ENCODE measurements around the gene ZCWPW1.
A peak's percentile ranks its signal among the peaks of the same experiment; 100 is the strongest.
"Not testable (repeated sequence)": the region's sequence is repeated elsewhere in the genome, so short reads cannot be mapped to it uniquely, and the experiment has no call there.

ZCWPW1 gene

DNA sequence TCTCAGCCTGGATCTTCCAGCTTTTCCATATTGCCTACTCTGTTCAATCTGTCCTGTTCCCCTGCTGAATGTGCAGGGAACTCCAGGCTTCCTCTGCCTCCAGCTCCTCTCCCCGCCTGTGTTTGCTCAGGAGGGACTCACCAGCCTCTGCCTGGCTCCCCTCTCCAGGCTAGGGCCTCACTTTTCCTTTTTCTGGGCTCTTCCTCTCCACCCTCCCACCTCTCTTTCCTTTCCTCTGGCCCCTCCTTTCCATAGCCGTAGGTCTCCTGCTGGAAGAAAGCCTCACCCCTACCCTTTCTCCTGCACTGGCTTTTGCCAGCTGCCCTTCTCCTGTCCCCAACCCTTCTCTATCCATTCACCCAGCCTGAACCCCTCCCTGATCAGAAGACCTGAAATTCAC, 30.3 kb downstream of the ZCWPW1 start:
- no peak for DNase-seq

DNA sequence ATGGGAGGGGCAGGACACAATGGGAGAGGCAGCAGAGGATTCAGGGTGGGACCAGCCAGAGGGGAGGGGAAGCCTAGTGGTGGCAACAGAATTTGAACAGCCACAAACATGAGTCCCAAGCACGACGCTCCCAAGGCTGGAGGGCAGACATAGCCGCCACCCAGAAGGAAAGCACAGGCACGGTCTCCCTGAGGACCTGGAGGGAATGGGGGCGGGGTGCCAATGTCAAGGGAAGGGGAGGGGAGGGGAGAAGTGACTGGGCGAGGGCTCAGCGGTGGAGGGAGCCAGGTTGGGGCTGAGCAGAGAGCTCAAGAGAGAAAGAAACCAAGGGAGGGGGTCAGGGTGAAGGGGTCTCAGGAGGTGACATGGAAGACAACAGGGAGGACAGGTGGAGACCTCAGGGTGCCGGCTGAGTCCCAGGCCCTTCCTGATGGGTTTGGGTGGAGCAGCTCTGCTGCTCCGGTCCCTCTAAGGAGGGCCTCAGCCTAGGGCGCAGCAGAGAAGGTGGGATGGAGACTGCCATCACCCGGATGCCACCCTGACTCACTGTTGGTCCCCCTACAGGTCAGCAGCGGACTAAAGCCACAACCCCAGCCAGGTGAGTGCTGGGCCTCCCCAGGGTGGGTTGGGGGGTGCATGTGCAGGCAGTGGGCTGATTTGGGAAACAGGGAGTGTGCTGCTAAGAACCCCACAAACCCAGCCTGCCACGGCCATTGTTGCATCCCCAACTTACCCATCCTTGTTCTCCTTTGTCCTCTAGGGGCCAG, 31.0 kb downstream of the ZCWPW1 start:
- DNase-seq = no peak

DNA sequence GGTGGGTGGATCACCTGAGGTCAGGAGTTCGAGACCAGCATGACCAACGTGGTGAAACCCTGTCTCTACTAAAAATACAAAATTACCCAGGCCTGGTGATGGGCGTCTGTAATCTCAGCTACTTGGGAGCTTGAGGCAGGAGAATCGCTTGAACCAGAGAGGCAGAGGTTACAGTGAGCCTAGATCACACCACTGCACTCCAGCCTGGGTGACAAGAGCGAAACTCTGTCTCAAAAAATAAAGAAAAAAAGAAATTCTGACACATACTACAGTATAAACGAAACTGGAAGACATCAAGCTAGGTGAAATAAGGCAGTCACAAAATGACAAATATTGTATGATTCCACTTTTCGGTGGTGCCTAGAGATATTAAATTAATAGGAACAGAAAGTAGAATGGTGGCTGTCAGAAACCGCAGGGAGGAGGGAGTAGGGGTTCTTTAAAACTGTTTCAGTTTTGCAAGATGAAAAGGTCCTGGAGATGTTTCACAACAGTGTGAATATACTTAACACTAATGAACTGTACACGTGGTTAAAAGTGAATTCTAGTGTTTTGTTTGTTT, 32.0 kb downstream of the ZCWPW1 start:
- peak; percentile 22 to 29 for DNase-seq

DNA sequence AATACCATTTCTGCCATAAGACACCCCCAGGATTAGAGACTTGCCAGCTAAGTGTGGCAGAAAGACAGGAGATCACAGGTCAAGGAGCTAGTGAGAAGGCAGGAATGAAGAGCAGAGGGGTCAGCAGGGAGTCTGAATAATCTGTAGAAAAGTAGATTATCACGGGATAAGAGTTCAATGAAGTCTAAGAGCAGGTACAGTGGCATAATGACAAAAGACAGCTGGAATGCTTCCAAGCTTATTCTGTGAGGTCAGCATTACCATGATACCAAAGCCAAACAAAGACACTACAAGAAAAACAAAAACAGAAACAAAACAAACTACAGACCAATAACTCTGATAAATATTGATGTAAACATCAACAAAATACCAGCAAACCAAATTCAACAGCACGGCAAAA, 34.4 kb downstream of the ZCWPW1 start:
- DNase-seq = no peak

DNA sequence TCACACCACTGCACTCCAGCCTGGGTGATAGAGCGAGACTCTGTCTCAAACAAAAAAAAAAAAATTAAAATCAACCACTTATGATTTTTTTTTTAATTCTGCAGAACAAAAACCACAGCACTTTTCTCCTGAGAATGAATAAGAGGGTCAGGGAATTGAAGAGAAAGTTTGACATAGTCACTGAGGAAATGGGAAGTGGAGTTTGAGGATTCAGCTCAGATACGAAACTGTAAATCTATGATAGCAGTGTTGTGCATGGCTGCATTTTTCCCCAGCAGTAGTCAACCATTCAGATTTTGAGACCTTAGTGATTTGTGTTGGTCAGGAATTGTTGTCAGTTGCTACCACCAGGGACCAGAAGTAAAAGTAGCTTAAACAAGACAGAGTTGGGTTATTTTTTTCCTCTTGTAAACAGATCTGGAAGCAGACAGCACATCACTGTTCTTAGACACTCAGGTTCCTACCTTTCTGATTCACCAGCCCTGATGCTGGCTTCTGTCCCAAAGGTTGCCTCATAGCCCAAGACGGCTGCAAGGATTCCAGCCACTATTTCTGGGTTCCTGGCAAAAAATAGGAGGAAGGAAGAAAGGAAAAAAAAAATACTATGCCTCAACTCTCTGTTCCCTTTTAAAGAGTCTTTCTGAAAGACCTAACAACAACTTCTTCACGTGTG, 35.1 kb downstream of the ZCWPW1 start:
- no peak for DNase-seq

DNA sequence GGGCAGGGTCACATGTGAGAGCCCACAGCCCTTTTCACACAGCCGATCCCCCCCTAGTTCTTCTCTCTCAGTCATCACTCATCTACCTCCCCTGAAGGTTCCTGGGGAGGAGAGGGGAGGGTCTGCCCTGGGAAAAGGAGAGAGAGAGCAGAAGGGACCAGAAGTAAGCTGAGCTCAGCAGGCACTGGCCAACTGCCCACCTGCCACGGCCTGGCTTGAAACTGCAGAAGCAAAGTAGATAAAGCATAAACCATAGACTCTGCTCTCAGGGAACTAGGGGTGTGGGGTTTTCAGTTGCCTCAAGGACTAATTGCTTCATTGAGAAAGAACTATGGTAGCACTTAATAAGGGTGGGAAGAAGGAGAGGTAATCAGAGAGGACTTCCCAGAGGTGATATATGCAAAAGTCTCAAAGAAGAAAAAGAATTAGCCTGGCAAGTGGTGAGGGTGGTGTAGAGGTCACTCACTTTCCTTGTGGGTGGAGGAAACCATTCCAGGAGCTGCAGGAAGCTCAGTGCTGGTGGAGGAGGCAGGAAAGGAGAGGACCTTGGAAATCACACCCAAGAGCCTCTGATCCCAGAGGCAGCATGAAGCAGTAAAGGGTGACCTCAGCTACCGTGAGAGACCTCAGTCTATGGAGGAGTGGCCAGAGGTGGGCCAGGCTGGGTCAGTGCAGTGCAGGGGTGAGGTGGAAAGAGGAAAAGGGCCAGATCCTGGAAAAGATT, 38.1 kb downstream of the ZCWPW1 start:
- no peak for DNase-seq

DNA sequence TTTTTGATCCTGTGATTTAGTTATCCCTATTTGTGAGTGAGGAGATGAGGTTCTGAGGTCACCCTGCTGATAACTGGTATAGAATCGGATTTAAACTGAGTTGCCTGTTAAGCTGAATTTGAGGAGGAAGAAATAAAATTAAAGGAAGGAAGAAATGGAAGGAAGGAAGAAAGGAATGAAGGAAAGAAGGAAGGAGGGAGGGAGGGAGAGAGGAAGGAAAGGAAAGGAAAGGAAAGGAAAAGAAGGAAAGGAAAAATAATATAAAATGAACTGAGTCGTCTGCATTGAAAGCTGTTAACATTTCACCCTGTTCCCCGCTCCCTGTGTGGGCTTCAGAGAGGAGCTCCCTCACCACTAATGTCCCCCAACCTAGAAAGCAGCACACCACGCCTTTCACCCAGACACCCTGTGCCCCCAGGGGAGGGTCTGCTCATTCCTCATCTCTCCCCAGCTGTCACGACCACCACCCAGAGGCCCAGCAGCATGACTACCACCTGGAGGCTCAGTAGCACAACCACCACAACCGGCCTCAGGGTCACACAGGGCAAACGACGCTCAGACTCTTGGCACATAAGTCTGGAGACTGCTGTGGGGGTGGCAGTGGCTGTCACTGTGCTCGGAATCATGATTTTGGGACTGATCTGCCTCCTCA, 38.9 kb downstream of the ZCWPW1 start:
- DNase-seq = no peak

DNA sequence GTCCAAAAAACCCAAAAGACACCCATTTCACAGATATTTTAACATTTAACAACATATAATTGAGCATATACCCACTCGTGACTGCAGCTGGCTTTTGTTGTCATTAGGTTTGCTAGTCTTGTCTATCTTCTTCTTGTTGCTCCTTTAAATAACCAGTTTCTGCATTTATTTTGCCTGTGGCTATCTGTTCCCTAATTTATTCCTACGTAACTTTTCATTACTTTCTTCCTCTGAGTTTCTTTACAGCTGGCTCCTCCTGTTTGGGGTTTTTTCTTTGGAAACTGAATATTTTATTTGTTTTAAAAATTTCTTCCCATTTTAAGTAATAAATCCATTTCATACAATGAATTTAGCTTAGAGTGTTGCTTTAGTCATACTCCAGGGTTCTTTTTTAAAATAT, 40.8 kb downstream of the ZCWPW1 start:
- no peak for DNase-seq

DNA sequence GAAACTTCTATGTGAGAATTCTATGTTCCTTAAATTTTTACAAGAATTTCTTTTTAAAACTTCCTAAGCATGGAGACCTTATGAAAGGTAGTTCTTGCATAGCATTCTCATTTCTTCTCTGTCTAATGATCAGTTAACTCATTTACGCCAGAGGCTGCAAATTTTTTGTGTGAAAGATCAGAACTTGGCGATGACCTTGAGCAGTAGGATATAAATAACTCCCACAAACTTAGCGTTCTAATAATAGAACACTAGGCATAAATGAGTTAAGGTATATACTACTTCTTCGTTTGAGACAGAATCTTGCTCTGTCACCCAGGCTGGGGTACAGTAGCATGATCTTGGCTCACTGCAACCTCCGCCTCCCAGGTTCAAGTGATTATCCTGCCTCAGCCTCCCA, 41.6 kb downstream of the ZCWPW1 start:
- DNase-seq = no peak

DNA sequence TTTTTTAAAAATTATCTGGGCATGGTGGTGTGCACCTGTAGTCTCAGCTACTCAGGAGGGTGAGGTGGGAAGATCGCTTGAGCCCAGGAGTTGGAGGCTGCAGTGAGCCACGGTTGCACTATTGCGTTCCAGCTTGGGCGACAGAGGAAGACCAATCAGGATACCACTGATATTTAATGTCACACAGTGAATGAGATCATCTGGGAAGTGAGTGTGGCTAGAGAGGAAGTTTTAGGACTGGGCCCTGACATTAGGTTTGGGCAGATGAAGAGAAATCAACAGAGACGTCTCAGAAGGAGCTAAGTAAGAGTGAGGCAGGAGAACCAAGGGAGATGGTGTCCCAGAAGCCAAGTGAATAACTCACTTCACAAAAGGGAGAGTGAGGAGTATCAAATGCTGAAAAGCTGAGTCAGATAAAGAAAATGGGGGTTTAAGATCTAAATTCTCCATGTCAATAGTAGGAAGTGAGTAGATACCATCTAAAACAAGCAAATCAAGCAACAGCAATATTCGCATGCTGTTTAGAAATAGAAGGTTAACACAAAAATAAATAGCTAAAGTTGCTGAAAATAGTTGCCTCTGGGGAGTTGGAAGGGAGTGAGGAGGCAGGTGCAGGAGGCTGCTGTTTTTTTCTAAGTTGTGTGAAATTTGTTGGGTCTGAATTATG, 43.7 kb downstream of the ZCWPW1 start:
- DNase-seq = no peak

DNA sequence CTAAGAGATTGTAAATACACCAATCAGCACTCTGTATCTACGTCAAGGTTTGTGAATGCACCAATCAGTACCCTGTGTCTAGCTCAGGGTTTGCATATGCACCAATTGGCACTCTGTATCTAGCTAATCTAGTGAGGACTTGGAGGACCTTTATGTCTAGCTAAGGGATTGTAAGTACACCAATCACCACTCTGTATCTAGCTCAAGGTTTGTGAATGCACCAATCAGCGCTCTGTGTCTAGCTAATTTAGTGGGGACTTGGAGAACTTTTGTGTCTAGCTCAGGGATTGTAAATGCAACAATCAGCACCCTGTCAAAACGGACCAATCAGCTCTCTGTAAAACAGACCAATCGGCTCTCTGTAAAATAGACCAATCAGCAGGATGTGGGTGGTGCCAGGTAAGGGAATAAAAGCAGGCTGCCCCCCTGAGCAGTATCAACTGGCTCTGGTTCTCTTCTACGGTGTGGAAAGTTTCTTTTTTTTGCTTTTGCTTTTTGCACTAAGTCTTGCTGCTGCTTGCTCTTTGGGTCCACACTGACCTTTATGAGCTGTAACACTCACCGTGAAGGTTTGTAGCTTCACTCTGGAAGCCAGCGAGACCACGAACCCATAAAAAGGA, 46.2 kb downstream of the ZCWPW1 start:
- DNase-seq = not testable (repeated sequence)

DNA sequence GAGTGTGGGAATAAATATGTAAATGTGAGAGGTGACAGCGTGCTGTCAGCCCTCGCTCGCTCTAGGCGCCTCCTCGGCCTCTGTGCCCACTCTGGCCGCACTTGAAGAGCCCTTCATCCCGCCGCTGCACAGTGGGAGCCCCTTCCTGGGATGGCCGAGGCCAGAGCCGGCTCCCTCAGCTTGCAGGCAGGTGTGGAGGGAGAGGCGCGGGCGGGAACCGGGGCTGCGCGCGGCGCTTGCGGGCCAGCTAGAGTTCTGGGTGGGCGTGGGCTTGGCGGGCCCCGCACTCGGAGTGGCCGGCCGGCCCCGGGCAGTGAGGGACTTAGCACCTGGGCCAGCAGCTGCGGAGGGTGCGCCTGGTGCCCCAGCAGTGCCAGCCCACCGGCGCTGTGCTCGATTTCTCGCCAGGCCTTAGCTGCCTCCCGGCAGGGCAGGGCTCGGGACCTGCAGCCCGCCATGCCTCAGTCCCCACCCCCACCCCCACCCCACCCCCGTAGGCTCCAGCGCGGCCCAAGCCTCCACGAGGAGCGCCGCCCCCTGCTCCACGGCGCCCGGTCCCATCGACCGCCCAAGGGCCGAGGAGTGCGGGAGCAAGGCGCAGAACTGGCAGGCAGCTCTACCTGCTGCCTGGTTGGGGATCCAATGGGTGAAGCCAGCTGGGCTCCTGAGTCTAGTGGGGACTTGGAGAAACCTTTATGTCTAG, 46.8 kb downstream of the ZCWPW1 start:
- DNase-seq = not testable (repeated sequence)

DNA sequence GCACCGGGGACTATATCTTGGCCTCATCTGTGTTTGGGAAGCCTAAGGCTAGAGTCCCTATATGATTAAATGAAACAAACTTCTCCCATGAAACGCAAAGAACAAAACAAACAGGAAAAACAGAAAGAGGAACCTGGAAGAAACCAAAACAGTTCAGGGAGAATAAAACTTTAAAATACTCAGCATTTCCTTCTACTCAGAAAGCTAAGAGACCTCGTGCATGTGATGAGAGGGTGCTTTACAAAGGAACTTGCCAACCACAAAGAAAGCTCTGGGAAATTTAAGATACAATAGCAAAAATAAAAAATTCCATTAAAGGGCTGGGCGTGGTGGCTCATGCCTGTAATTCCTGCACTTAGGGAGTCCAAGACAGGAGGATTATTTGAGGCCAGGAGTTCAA, 48.3 kb downstream of the ZCWPW1 start:
- no peak for DNase-seq

DNA sequence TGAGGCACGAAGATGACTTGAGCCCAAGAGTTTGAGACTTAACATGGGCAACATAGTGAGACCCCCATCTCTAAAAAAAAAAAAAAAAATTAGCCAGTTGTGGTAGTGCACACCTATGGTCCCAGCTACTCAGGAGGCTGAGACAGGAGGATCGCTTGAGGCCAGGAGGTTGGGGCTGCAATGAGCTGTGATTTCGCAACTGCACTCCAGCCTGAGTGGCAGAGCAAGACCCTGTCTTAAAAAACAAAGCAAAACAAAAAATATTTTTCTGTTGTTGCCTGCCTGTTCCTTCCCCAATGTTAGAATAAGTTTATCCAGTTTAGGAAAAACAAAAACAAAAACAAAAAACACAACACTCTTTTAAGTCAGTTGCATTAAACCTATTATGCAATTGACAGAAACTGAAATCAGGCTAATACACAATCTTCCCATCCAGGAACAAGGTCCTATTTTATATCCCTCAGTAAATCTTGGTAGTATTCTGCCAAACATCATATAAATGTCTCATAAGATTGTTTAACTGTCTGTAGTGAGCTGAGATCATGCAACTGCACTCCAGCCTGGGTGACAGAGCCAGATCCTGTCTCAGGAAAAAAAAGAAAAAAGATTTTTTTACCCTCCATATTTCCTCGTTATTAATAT, 50.3 kb downstream of the ZCWPW1 start:
- no peak for DNase-seq

DNA sequence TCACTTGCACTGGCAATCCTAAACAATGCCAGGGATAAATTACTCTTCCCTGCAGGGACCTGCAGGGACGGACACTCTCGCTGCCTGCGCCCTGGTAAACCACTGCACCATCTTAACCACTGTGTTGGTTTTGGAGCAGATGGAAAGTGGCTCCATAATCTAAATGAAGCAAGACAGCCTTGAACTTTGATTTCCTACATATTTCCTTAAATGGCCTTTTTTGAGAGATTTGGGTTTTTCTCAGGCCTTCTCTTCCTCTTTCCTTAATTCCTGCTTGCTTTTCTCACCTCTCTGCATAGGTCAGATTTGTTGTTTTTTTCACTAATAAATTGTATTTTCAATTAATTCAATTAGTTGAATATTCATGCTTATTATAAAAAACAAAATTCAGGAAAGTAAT, 52.4 kb downstream of the ZCWPW1 start:
- no peak for DNase-seq

DNA sequence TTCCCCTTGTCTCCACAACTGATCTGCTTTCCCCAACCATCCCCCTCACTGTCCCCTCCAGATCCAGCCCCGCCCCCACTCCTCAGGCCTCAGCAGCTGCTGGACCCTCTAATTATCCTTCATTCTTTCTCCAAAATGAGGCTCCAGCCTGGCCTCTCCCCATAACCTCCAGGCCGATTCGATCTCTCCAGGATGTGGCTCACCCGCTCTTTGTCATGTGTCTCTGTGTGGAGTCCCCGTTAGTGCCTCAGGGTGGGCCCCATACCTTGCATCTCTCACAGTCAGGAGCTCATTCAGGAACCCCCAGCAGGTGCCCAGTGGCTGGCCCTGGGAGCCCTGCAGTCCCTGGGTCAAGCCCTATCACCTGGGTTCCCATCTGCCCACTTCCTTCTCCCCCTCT, 53.9 kb downstream of the ZCWPW1 start:
- no peak for DNase-seq

DNA sequence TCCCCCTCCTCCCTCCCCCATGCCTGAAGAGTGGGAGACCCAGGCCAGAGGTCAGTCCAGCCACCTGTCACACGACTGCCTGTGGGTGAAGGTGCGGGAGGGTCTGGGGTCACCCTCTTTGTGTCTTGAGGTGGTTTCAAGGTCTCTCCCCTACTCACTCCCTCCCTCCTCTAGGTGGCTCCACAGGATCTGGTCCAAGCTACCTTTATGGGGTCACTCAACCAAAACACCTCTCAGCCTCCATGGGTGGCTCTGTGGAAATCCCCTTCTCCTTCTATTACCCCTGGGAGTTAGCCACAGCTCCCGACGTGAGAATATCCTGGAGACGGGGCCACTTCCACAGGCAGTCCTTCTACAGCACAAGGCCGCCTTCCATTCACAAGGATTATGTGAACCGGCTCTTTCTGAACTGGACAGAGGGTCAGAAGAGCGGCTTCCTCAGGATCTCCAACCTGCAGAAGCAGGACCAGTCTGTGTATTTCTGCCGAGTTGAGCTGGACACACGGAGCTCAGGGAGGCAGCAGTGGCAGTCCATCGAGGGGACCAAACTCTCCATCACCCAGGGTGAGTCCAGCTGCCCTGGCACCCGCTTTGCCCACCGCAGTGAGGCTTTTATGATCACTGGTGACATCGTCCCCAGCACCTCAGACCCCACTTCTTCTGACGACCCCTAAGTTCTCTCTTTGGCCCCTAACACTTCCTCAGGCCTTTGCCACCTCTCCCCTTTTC, 54.5 kb downstream of the ZCWPW1 start:
- DNase-seq = not testable (repeated sequence)

DNA sequence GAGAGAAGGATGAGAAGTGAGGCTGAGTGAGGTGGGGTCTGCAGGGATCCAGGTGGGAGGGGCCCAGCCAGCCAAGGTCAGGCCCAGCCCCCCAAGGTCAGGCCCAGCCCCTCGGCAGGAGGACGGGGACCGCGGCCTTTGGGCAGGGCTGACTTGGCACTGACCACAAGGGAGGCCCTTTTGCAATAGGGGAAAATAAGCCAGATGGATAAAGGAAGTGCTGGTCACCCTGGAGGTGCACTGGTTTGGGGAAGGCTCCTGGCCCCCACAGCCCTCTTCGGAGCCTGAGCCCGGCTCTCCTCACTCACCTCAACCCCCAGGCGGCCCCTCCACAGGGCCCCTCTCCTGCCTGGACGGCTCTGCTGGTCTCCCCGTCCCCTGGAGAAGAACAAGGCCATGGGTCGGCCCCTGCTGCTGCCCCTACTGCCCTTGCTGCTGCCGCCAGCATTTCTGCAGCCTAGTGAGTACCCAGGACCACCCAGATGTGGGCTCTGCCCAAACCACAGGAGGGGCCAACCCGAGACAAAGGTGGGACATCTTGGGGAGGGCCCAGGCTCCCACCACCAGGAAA, 55.2 kb downstream of the ZCWPW1 start, which contains the start of gene PILRA:
Gene PILRA, plus strand, starts transcription at position 227 of the 571 bp plus-strand sequence. Its CDS starts 170 bp downstream, at position 397.
- no peak for DNase-seq

DNA sequence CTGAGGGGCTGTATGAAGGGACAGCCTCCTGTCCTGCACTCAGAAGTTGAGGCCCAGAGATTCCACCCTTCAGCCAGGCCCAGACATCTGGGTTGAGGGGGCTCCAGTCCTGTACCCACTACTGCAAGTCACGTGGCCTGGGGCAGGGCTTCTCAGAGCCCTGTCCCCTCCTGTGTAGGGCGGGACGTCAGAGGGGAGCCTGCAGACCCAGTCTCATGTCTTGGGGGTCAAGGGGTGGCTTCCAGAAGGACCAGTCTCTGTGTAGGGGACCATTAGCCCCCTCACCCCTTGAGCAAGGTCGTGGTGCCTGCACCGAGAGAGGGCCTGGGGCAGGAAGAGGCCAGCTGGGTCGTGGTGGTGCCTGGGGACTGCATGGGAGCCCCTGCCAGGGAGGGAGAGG, 55.8 kb downstream of the ZCWPW1 start:
- no peak for DNase-seq

DNA sequence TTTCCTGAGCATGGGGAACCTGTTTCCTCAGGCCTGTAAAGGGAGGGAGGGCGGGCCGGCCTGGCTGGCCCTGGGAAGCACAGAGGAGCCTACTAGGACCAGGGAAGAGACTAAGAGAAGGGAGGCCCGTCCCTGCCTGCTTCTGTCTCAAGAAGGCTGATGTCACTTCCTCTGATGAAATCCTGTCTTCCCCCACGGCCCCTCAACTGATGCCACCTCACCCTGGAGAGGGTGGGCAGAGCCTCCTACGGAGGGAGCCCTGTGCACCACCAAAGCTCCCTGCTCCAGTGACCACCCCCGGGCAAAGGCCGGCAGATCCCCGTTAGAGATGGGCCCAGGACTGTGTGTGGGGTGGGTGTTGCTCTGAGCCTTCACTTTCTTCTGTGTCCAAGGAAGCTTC, 56.2 kb downstream of the ZCWPW1 start:
- DNase-seq = no peak
